ENCODE measurements around the gene CYFIP1. TPM values are rescaled to one million over a fixed set of nuclear protein-coding genes. Genes with fewer than 3 reads are reported as not detected.

CYFIP1 gene
- polyA plus RNA-seq, 2 of the 4 experiments (the other 2 are of a cell fraction): 68.2 to 69.4 TPM

GRCh38 chr15:22960126-22960525 lies 20.0 kb downstream of the CYFIP1 start:
- 93% methylated on average over 8 of the region's 11 CpGs for WGBS (ENCODE audit: missing lambda C conversion rate)
- Histone ChIP-seq H3K9me3 (no peaks in the 10 kb centered on the region), H3K4me1 (peaks cover 9% of the 10 kb centered on the region; the same call in 2 of the 3 replicates), H3K4me3 (no peak overlapping the region), H3K27ac (no peak overlapping the region), H3K4me2 (no peak overlapping the region)
- TF ChIP-seq RNF2 (IDR thresholded peaks at IDR 0.05; ENCODE audit: borderline replicate concordance, low read depth) (no peak), RCOR1 (IDR thresholded peaks at IDR 0.05; ENCODE audit: low read depth, low read length) (no peak), BHLHE40 (IDR thresholded peaks at IDR 0.05; ENCODE audit: low read depth, low read length) (no peak), NPAS2 (CRISPR knock-in tag; IDR thresholded peaks at IDR 0.05; ENCODE audit: borderline replicate concordance) (no peak), EP300 (IDR thresholded peaks at IDR 0.05) (no peak), HMGXB4 (CRISPR knock-in tag; IDR thresholded peaks at IDR 0.05; ENCODE audit: borderline replicate concordance) (no peak), FOXS1 (CRISPR knock-in tag; IDR thresholded peaks at IDR 0.05) (no peak), RARB (CRISPR knock-in tag; IDR thresholded peaks at IDR 0.05) (no peak), BCL3 (IDR thresholded peaks at IDR 0.05) (no peak), EHMT2 (IDR thresholded peaks at IDR 0.05; ENCODE audit: low read depth) (no peak)
- TF ChIP-seq, protein P1, sequence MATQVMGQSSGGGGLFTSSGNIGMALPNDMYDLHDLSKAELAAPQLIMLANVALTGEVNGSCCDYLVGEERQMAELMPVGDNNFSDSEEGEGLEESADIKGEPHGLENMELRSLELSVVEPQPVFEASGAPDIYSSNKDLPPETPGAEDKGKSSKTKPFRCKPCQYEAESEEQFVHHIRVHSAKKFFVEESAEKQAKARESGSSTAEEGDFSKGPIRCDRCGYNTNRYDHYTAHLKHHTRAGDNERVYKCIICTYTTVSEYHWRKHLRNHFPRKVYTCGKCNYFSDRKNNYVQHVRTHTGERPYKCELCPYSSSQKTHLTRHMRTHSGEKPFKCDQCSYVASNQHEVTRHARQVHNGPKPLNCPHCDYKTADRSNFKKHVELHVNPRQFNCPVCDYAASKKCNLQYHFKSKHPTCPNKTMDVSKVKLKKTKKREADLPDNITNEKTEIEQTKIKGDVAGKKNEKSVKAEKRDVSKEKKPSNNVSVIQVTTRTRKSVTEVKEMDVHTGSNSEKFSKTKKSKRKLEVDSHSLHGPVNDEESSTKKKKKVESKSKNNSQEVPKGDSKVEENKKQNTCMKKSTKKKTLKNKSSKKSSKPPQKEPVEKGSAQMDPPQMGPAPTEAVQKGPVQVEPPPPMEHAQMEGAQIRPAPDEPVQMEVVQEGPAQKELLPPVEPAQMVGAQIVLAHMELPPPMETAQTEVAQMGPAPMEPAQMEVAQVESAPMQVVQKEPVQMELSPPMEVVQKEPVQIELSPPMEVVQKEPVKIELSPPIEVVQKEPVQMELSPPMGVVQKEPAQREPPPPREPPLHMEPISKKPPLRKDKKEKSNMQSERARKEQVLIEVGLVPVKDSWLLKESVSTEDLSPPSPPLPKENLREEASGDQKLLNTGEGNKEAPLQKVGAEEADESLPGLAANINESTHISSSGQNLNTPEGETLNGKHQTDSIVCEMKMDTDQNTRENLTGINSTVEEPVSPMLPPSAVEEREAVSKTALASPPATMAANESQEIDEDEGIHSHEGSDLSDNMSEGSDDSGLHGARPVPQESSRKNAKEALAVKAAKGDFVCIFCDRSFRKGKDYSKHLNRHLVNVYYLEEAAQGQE (IDR thresholded peaks at IDR 0.05): no peak
- TF ChIP-seq, protein P2, sequence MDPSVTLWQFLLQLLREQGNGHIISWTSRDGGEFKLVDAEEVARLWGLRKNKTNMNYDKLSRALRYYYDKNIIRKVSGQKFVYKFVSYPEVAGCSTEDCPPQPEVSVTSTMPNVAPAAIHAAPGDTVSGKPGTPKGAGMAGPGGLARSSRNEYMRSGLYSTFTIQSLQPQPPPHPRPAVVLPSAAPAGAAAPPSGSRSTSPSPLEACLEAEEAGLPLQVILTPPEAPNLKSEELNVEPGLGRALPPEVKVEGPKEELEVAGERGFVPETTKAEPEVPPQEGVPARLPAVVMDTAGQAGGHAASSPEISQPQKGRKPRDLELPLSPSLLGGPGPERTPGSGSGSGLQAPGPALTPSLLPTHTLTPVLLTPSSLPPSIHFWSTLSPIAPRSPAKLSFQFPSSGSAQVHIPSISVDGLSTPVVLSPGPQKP (IDR thresholded peaks at IDR 0.05; ENCODE audit: low read depth, low read length): no peak
- ATAC-seq (no peak), DNase-seq (ENCODE audit: low read depth in 1 of 2, low spot score in 1 of 2) (no peak), FAIRE-seq (no peak)
- ChIA-PET POLR2A (no interaction called here), CTCF (interaction anchor here (2.0 to 2.4 kb wide), 2 partner anchors 10 to 76 kb away, joined by 4 to 7 read pairs; no protein-coding TSS in a partner anchor)

DNA sequence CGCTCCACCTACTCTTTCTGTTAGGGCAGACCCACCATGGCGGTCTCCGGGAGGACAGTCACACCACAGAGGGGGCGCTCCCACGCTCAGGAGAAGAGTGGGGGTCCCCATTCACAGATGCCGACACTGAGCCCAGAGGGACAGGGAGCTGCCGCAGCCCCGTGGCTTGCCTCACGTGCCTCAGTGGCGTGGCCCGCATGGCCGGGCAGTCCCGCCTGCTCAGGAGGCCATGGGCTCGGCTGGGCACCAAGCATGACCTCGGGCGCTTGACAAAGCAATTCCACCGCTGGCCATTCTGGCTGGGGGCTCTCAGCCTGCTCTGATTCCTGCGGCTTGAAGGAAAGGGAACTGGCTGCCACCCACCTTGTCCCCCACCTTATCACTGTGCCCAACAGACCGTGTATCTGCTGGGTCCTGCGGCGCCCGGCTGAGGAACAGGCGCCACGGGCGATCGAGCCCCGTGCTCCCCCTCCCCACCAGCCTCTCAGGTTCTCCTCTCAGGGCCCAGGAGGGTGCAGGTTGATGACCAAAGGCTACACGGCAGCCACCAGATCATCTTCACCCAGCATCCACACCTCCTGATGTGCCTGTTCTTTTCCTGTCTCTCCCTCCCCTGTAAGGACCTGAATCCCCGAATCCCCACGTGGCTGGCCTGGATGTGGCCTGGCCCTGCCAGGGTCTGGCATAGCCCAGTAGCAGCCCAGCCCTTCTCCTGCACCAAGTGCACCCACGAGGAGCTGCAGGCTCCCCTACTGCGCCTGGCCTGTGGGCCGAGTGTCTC lies 20.7 kb downstream of the CYFIP1 start:
- CTCF ChIA-PET: interaction anchor here (0.7 to 2.4 kb wide), 3 partner anchors 10 to 77 kb away, joined by 3 to 7 read pairs (median 4); no protein-coding TSS in a partner anchor
- ATAC-seq (no peak), FAIRE-seq (no peak), DNase-seq (ENCODE audit: low read depth in 1 of 2, low spot score in 1 of 2) (no peak)
- Histone ChIP-seq H3K4me2 (no peak overlapping the region), H3K9me3 (no peaks in the 10 kb centered on the region), H3K4me3 (no peak overlapping the region), H3K4me1 (peaks cover 7% of the 10 kb centered on the region; the same call in 2 of the 3 replicates), H3K27ac (no peak overlapping the region)
- POLR2A ChIA-PET: no interaction called here
- TF ChIP-seq, protein P2 (IDR thresholded peaks at IDR 0.05; ENCODE audit: low read depth, low read length): no peak
- TF ChIP-seq CHD2 (IDR thresholded peaks at IDR 0.05; ENCODE audit: low read length, partially characterized antibody): no peak
- no peak for TF ChIP-seq ZFP36 (IDR thresholded peaks at IDR 0.05; ENCODE audit: borderline replicate concordance, partially characterized antibody)
- TF ChIP-seq HMGXB4 (CRISPR knock-in tag; IDR thresholded peaks at IDR 0.05; ENCODE audit: borderline replicate concordance): no peak
- TF ChIP-seq RNF2 (IDR thresholded peaks at IDR 0.05; ENCODE audit: borderline replicate concordance, low read depth): no peak
- TF ChIP-seq MYC (IDR thresholded peaks at IDR 0.05; ENCODE audit: borderline replicate concordance, low read length): no peak
- no peak for TF ChIP-seq ESRRA (IDR thresholded peaks at IDR 0.05; ENCODE audit: borderline replicate concordance, low read length)
- WGBS (ENCODE audit: missing lambda C conversion rate): 87% methylated on average over 32 of the region's 33 CpGs
